GM13976 (cell line): ENCODE results near the gene NRGN.
A peak's percentile ranks its signal among the peaks of the same experiment; 100 is the strongest.

Source experiments
- DNase-seq: peaks from one replicate; pipeline ENCODE4 v3.0.0; 2012; ENCODE audit warnings: low spot score
- CTCF ChIP-seq: IDR thresholded peaks from 2 replicates; pipeline ENCODE4 v1.5.1; 2012; ENCODE audit warnings: borderline replicate concordance, mild to moderate bottlenecking; ENCODE audit not compliant: insufficient read depth; ENCODE audit errors: extremely low read depth, missing control alignments, control extremely low read depth
- in situ Hi-C: fragments of 300-500 bp; cut with MboI; formaldehyde crosslinking; loops from one replicate; pipeline ENCODE4 v1.12.0; 2022; ENCODE audit warnings: low sequenced_read_pairs, mixed read lengths, inconsistent platforms; ENCODE audit not compliant: unreplicated experiment

The NRGN gene

GRCh38 chr11:124793466-124794278, 53.9 kb downstream of the NRGN start:
- in situ Hi-C loops: no loop called here
- DNase-seq: peak; percentile 43
- peak; percentile 47 for TF ChIP-seq CTCF

GRCh38 chr11:124796312-124796711, 56.6 kb downstream of the NRGN start:
- in situ Hi-C loops: no loop called here
- no peak for DNase-seq
- no peak for TF ChIP-seq CTCF
